Left ventricle myocardium superior (tissue), 1 donor: ENCODE results near the gene TAS1R1. TPM values are rescaled to one million over a fixed set of nuclear protein-coding genes. Genes with fewer than 3 reads are reported as not detected.
"Not testable (repeated sequence)": the region's sequence is repeated elsewhere in the genome, so short reads cannot be mapped to it uniquely, and the experiment has no call there.

ENCODE experiments used
- ATAC-seq: fragments of 200-7000 bp; cut with Tn5 transposase; one replicate; pipeline ENCODE4 v1.9.1; 2020; ENCODE audit warnings: mild to moderate bottlenecking, moderate library complexity
- DNase-seq: peaks from one replicate; pipeline ENCODE4 v3.0.0-alpha.2; 2020
- intact Hi-C: fragments of 100-400 bp; cut with micrococcal nuclease; formaldehyde crosslinking; loops from one replicate; pipeline ENCODE4 v1.11.0; 2022
- total RNA-seq: library from RNA; stranded (reverse); fragmentation: NEBNext Ultra II Directional; extraction: Animal tissue kit (Norgen Biotek cat#: 25700); gene quantifications from one replicate; pipeline ENCODE4 v1.2.1, GENCODE V29; 2021
- donor health status: DM: no; HTN: yes; CAD: no; lungs with severe emphysema.

Gene TAS1R1
- total RNA-seq, 1 donor from 2014 or later: not detected

DNA sequence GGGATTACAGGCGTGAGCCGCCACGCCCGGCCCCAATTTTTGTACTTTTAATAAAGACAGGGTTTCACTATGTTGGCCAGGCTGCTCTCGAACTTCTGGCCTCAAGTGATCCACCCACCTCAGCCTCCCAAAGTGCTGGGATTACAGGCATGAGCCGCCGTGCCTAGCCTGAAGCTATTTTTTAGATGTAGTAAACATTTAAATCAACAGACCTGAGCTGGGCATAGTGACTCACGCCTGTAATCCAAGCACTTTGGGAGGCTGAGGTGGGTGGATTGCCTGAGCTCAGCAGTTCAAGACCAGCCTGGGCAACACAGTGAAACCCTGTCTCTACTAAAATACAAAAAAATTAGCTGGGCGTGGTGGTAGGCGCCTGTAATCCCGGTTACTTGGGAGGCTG is 4.1 kb downstream of the TAS1R1 start:
- intact Hi-C loops, ATAC-seq, DNase-seq: not testable (repeated sequence)

DNA sequence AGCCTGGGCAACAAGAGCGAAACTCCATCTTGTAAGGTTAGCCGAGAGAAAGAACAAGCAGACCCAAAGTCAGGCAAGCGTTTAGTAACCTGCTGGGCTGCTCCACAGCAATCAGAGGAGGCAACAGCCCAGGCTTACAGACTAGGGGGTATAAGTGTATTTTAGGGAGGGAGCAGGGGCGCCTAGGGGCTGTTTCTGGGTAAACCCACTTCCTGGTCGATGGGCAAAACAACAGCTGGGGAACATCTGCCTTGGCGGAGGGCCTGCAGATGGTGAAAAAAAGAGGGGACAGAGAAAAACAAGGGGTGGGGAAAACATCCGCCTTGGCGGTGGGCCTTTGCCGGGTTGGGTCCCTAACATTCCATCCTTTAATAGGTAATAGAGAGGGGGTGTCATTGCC is 5.2 kb downstream of the TAS1R1 start:
- DNase-seq: peak; percentile 4
- intact Hi-C loops: no loop called here
- ATAC-seq: no peak

DNA sequence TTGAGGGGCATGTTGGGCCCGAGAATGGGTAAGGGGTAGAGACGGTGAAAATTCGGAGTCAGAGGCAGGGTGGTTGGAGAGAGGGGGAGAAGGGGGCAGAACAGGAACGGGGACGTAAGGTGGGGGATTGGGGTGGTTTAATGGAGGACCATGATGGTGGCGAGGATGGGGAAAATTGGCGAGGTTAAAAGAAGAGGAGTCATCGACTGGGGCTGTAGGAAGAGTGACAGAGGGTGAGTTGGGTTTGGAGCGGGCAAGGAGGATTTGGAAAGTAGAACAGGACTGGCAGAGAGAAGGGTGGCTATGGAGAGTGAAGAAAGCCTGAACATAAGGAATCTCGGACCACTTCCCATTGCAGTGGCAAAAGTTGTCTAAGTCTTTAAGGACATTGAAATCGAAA is 13.9 kb downstream of the TAS1R1 start:
- no peak for DNase-seq
- intact Hi-C loops: no loop called here
- ATAC-seq: no peak

DNA sequence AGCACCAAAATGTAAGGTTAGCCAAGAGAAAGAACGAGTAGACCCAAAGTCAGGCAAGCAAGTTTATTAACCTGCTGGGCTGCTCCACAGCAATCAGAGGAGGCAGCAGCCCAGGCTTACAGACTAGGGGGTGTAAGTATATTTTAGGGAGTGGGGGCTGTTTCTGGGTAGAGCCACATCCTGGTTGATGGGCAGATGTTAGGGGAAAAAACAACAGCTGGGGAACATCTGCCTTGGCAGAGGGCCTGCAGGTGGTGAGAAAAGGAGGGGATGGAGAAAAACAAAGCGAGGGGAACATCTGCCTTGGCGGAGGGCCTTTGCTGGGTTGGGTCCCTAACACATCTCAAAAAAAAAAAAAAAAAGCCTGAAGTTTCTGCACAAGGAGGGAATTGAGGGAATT is 15.0 kb downstream of the TAS1R1 start:
- DNase-seq (no peak), ATAC-seq (no peak)
- intact Hi-C loops: no loop called here

DNA sequence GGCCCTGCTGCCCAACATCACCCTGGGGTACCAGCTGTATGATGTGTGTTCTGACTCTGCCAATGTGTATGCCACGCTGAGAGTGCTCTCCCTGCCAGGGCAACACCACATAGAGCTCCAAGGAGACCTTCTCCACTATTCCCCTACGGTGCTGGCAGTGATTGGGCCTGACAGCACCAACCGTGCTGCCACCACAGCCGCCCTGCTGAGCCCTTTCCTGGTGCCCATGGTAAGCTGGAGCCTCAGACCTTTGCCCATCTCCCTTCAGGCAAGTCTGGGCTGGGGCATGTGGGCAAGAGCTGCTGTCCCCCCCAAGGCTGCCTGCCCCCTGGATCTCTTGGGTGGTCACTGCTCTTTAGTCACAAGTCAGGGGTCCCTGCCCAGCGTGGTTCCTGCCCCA is 15.9 kb downstream of the TAS1R1 start:
- ATAC-seq (no peak), DNase-seq (no peak)
- intact Hi-C loops: no loop called here

DNA sequence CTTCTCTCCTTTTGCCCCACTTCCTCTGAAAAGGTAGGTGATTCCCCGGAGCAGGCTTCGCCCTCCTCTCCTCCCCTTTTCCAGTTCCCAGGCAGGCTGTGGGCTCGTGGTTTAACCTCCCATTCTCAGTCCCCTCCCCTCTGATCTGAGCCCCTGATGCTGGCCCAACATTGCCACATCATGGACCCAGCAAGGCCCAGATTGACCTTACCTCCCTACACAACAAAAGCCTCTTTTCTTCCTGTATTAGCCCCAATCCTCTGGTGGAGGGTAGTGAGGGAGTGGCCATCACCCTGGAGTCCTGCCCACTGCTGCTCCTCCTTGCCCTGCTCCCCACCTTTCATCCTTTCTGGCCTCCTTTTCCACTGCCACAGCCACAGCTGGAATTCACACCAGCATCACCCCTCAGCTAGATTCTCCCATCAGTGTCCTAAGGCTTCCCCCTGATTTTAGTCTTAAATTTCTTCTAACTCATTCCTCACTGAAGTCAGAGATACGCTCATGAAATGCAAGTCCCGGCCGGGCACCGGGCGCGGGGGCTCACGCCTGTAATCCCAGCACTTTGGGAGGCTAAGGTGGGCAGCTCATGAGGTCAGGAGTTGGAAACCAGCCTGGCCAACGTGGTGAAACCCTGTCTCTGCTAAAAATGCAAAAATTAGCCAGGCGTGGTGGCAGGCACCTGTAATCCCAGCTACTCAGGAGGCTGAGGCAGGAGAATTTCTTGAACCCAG is 17.7 kb downstream of the TAS1R1 start:
- intact Hi-C loops: no loop called here
- ATAC-seq: no peak
- no peak for DNase-seq

DNA sequence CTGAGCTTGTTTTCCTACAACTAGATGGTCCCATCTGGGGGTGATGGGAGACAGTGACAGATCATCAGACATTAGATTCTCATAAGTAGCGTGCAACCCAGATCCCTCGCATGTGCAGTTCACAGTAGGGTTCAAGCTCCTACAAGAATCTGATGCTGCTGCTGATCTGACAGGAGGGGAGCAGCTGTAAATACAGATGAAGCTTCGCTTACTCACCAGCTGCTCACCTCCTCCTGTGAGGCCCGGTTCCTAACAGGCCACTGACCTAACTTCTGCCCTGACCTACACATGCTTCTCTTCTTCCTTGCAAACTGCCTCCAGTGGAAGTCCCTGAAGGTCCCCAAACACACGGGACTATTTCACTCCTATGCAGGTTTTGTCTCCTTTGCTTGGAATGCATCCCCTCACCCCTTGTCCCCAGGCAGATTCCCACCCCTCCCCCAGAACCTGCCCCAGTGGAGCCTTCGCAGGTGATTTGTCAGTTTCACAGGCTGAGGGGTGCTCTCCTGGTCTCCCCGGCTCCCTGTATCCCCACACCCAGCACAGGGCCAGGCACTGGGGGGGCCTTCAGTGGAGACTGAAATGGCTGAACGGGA is 19.0 kb downstream of the TAS1R1 start:
- intact Hi-C loops: no loop called here

DNA sequence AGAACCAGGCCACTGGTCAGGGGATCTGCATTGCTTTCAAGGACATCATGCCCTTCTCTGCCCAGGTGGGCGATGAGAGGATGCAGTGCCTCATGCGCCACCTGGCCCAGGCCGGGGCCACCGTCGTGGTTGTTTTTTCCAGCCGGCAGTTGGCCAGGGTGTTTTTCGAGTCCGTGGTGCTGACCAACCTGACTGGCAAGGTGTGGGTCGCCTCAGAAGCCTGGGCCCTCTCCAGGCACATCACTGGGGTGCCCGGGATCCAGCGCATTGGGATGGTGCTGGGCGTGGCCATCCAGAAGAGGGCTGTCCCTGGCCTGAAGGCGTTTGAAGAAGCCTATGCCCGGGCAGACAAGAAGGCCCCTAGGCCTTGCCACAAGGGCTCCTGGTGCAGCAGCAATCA is 19.7 kb downstream of the TAS1R1 start:
- ATAC-seq (no peak), DNase-seq (no peak)
- intact Hi-C loops: no loop called here

More for the DNA sequence above, 19.0 kb downstream of the TAS1R1 start:
- DNase-seq (no peak), ATAC-seq (no peak)

DNA sequence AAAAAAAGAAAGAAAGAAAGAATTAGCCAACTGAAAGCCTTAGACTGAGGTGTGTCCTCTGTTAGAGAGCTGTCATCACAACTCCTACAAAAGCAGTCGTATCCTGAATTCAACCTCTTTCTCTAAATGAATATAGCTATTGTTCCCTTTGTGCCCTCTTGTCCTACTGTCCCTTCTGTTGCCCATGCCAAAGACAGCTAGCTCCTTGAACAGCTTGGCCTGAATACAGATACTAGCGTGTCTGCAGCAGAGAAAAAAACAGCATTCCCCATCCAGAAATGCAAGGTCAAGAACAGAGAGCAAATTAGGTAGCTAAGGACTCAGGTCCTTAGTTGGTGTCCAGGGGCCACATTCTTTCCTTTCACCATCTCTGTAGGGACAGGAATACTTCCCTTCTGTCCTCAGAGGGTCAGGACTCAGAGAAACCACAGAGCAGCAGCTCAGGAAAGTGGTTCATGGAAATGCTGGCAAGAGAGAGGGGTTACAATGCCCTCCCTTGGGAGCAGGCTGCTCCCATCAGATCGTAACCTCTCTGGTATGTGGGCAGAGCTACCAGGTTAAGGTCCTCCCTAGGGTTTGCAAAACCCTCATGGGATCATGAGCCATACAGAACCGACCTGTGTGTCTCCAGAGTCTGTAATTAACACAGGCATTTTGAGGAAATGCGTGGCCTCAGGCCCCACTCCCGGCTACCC is 22.9 kb downstream of the TAS1R1 start:
- intact Hi-C loops: no loop called here
- DNase-seq (no peak), ATAC-seq (no peak)

DNA sequence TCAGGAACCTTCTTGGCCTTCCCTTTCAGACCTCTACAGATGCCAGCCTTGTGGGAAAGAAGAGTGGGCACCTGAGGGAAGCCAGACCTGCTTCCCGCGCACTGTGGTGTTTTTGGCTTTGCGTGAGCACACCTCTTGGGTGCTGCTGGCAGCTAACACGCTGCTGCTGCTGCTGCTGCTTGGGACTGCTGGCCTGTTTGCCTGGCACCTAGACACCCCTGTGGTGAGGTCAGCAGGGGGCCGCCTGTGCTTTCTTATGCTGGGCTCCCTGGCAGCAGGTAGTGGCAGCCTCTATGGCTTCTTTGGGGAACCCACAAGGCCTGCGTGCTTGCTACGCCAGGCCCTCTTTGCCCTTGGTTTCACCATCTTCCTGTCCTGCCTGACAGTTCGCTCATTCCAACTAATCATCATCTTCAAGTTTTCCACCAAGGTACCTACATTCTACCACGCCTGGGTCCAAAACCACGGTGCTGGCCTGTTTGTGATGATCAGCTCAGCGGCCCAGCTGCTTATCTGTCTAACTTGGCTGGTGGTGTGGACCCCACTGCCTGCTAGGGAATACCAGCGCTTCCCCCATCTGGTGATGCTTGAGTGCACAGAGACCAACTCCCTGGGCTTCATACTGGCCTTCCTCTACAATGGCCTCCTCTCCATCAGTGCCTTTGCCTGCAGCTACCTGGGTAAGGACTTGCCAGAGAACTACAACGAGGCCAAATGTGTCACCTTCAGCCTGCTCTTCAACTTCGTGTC is 23.7 kb downstream of the TAS1R1 start:
- DNase-seq (no peak), ATAC-seq (no peak)
- intact Hi-C loops: no loop called here

DNA sequence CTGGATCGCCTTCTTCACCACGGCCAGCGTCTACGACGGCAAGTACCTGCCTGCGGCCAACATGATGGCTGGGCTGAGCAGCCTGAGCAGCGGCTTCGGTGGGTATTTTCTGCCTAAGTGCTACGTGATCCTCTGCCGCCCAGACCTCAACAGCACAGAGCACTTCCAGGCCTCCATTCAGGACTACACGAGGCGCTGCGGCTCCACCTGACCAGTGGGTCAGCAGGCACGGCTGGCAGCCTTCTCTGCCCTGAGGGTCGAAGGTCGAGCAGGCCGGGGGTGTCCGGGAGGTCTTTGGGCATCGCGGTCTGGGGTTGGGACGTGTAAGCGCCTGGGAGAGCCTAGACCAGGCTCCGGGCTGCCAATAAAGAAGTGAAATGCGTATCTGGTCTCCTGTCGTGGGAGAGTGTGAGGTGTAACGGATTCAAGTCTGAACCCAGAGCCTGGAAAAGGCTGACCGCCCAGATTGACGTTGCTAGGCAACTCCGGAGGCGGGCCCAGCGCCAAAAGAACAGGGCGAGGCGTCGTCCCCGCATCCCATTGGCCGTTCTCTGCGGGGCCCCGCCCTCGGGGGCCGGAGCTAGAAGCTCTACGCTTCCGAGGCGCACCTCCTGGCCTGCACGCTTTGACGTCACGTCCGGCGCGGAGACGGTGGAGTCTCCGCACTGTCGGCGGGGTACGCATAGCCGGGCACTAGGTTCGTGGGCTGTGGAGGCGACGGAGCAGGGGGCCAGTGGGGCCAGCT is 24.4 kb downstream of the TAS1R1 start, which contains the start of gene ZBTB48:
Gene ZBTB48 (plus strand): TSS at position 621 of the 745 bp plus-strand sequence. CDS start 616 bp downstream, outside the sequence.
- intact Hi-C loops: no loop called here
- DNase-seq (peak; percentile 100), ATAC-seq (peak; percentile 97)

DNA sequence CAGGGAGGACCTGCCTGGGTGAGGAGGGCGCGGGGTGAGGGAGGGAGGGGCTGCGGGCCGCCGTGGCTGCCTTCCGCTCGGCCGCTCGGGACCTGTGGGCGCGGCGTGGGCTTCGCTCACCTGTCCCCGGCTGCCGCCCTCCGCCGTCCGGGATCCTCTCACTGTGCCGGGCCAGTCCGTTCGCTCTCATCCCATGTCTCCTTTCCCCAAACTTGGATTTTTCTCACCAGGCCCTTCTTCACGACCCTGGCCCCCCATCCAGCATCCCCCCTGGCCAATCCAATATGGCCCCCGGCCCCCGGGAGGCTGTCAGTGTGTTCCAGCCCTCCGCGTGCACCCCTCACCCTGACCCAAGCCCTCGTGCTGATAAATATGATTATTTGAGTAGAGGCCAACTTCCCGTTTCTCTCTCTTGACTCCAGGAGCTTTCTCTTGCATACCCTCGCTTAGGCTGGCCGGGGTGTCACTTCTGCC is 25.0 kb downstream of the TAS1R1 start:
- DNase-seq (no peak), ATAC-seq (peak; percentile 0)
- intact Hi-C loops: no loop called here

DNA sequence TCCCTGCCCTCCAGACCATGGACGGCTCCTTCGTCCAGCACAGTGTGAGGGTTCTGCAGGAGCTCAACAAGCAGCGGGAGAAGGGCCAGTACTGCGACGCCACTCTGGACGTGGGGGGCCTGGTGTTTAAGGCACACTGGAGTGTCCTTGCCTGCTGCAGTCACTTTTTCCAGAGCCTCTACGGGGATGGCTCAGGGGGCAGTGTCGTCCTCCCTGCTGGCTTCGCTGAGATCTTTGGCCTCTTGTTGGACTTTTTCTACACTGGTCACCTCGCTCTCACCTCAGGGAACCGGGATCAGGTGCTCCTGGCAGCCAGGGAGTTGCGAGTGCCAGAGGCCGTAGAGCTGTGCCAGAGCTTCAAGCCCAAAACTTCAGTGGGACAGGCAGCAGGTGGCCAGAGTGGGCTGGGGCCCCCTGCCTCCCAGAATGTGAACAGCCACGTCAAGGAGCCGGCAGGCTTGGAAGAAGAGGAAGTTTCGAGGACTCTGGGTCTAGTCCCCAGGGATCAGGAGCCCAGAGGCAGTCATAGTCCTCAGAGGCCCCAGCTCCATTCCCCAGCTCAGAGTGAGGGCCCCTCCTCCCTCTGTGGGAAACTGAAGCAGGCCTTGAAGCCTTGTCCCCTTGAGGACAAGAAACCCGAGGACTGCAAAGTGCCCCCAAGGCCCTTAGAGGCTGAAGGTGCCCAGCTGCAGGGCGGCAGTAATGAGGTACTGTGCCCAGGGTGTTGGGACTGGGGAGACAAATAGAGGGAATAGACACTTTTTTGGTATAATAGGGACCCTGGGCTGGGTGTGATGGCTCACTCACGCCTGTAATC is 25.7 kb downstream of the TAS1R1 start:
- DNase-seq (peak; percentile 35), ATAC-seq (peak; percentile 1)
- intact Hi-C loops: no loop called here

DNA sequence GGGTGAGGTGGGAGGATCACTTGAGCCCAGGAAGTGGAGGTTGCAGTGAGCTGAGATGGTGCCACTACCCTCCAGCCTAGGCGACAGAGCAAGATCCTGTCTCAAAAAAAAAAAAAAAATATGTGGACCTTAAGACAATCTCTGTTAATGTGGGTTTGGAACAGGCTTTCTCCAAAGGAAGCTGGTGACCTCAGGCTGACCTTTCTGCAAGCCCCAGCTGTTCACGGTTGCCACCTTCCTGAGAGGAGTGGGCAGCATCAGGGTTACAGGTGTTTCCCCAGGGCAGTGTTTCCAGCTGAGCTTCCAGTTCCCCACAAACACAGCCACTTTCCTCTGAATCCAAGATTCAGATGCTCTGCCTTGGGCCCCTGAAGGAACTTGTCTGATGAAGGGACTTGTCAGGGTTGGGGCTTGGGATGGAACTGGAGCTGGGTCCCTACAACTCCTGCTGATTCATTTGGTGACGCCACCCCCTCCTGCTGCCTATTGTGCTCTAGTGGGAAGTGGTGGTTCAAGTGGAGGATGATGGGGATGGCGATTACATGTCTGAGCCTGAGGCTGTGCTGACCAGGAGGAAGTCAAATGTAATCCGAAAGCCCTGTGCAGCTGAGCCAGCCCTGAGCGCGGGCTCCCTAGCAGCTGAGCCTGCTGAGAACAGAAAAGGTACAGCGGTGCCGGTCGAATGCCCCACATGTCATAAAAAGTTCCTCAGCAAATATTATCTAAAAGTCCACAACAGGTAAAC is 26.6 kb downstream of the TAS1R1 start:
- DNase-seq: peak; percentile 38
- intact Hi-C loops: no loop called here
- no peak for ATAC-seq

DNA sequence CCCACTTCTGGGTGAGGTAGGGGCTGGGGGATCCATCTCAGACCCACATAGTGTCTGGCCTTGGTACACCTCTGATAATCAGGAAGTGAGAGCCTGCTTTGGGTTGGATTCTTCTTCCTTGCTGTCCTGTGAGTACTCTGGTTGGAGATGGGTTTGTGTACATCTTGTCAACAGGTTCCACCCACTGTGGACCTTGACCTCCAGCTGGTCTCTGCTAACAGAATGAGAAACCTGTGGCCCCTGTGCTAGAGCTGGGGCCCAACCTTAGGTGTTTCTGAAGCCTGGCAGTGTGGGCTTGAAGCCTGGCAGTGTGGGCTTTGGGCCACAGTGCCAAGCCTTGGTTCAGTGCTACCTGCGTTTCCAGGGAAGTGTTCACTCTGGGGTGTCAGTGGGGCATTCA is 27.3 kb downstream of the TAS1R1 start:
- intact Hi-C loops: no loop called here
- DNase-seq (no peak), ATAC-seq (no peak)

DNA sequence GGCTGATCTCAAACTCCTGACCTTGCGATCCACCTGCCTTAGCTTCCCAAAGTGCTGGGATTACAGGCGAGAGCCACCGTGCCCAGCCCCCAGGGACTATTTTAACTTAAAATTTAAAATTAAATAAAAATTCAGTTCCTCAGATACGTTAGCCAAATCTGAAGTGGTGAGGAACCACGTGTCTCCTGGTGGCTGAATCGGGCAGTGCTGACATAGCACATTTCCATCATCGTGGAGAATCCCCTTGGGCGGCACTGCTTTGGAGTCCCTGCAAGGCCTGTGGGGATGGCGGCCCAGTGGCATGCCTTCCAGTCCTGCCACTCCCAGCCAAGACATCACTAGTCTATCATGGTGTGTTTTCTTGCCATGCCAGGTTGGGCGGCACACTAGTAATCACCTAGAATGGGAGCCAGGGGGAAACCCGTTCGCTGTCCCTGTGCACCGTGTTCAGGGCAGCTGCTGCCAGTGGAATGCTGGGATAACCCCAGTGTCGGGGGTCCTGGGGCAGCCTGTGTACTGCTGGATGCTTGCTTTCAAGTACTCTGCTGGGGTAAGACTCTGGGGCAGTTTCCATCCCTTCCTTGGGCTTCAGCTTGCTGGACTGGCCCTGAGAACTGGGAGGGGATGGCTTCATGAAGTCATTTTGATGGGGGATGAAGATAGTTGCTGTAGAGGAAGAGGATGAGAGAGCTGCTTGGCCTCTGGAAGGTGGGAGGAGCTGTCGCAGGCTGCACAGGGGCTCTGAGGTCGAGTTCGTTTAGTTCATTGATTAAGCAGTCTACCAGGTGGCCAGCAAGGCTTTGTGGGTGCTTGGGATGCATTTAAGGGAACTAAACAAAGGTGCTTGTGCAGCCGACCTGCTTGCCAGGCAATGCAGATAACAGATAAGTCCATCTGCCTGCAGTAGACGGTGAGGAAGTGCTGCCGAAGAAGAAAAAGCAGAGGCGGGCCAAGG is 29.3 kb downstream of the TAS1R1 start:
- intact Hi-C loops: no loop called here
- no peak for DNase-seq
- ATAC-seq: no peak
